ENCODE measurements around the gene FEV.

- TF ChIP-seq CTCF (IDR thresholded peaks at IDR 0.05) (no peak), POLR2A (IDR thresholded peaks at IDR 0.05) (no peak)
Measured at GRCh38 chr2:219016721-219017120, 31.7 kb upstream of the FEV start.

All from lower leg skin (tissue), 3 donors.